ENCODE measurements around the gene TRIM32.

Gene TRIM32, protein sequence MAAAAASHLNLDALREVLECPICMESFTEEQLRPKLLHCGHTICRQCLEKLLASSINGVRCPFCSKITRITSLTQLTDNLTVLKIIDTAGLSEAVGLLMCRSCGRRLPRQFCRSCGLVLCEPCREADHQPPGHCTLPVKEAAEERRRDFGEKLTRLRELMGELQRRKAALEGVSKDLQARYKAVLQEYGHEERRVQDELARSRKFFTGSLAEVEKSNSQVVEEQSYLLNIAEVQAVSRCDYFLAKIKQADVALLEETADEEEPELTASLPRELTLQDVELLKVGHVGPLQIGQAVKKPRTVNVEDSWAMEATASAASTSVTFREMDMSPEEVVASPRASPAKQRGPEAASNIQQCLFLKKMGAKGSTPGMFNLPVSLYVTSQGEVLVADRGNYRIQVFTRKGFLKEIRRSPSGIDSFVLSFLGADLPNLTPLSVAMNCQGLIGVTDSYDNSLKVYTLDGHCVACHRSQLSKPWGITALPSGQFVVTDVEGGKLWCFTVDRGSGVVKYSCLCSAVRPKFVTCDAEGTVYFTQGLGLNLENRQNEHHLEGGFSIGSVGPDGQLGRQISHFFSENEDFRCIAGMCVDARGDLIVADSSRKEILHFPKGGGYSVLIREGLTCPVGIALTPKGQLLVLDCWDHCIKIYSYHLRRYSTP

DNA sequence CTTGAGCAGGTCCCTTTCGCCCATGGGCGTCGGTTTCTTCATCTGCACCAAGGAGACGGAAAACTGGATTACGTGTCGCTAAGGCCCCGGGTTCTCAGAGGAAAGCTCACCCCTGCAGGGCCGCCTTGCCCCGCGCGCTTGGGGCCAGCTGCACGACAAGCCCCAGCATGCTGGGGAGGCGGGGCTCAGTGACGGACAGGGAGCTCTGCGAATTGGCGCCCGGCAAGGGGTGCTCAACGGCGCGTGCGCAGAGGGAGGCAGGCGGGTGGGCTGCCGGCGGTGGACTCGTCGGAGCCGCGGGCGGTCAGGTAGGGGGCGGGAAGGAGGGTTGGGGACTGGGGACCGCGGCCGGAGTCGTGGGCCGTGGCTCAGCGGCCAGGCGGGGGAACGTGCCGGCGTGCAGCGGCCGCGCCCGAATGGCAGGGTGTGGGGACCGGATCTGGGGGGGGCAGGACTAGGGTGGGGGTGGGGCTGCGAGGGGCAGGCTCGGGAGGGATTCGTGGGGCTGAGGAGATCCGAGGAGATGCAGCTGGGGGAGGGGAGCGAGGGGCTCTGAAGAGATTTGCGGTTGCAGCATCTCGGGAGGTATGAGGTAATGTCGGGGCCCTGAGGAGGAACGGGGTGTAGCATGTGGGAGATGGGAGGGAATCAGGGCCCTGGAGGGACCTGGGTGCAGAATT is at the start of gene TRIM32:
TSS of gene TRIM32 (plus strand) at position 232 of the 680 bp plus-strand sequence. CDS start 10,438 bp downstream, outside the sequence.
- peak; percentile 90 for DNase-seq

DNA sequence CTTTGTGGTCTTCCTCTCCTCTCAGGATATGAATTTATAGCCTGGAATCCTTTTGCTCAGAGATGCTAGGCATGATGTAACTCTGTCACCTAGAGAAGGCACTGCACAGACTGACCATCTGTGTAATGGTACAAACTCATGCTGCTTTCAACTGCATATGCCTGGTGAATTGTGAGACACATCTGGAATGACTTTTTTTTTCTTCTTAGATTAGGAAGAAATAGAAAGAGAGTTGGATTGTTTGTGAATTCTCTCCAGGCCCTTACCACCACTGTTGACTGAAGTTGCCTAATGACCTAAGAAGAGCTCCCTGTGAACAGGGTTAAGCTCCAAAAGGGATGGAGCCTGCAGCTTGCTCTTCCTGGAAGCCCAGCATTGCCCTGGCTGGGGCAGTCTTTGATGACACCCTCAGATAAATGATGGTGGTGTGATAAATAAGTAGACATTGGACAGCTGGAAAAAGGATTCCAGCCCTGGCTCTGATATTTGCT is 47.8 kb upstream of the TRIM32 start:
- DNase-seq: peak; percentile 63

DNA sequence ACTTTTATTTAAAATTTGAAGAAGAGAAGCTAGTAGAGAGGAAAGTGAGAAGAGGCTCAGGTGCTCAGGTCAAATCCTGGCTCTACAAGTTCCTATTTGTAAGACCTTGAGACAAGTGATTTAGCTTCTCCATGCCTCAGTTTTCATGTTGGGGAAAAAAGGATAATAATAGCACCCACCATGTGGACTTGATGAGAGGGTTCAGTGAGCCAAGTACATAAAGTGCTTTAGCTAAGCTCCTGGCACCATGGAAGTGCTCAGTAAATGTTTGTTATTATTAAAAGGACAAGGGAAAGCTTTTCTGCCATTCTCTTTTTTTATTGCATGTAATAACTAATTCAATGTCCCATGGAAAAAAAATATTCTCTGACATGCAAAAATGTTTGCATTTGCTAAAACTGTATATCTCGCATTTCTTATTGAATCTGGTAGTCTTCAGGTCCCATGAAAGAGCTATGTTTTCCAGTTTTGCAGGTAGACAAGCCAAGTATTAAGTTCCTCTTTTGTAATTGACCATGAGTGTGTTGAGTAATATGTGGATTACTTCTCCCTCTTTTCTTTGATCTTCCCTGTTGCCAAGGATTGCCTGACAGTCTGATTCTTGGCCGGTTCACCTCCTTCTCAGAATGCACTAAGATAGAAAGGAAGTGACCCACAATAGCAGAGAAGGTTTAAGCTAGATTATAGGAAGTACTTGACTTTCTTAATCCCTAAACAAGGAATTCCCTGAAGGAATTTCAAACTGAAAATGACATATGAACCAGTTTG is 45.6 kb upstream of the TRIM32 start:
- DNase-seq: no peak

GRCh38 chr9:116643691-116644090 is 43.4 kb upstream of the TRIM32 start:
- no peak for DNase-seq

DNA sequence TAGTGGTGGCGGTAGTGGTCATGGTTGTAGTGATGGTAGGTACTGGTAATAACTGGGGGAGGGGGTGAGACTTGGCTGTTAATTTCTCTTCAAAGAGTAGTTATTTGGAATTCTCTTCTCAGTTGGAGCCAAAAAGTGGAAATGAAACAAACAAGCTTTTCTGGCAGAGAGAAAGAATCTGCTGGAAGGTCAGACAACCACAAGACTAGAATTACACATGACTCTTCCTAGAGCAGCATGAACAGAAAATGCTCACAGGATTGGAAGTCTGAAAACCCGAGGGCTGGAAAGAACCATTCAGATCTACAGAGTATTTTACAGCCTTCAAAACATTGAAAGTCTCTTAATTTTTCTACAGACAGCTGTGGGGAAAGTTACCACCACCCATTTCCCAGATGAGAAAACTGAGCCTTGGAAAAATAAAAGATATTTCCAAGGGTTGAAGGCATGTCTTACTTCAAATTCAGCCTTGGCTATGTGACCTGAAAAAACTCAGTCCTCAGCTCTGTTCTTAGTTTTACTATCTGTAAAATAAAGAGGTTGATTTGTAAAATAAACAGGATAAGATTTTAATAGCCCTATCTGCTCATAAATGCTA is 42.9 kb upstream of the TRIM32 start:
- no peak for DNase-seq

DNA sequence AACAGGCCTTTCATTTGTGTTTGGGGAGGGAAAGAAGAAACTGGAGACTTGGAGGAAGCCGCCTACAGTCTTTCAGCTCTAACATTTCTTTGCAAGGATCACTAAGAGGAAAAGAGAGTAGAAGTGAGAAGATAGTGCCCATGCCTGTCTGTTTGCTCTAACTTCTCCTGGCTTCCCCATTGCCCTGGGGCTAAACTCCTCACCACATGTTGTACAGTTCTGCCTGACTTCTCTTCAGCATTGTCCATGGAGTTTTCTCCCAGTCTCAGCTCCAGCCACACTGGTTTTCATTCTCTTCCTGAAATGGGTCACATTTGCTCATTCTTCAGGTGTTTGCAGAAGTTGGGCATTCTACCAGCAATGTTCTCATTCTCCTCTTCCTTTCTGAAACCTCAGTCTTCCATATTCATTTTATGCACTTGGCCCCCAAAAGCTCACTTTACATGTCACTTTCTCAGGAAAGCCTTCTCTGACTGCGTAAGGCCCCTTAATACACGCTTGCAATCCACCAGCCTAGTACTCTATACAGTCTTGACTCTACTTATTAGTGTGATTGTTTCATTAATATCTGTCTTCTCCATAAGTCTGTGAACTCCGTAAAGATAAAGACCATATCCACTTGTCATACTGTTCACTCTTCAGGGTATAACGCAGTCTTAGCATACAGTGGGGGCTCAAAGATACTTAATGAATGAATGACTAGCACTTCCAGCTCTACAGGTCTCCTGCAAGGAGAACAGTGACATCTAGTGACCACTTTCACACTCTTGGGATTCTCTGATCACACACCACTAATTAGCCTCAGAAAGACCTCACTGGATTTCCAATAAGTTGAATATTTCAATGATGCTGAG is 40.2 kb upstream of the TRIM32 start:
- peak; percentile 44 for DNase-seq

GRCh38 chr9:116647515-116647809 is 39.6 kb upstream of the TRIM32 start:
- no peak for DNase-seq

DNA sequence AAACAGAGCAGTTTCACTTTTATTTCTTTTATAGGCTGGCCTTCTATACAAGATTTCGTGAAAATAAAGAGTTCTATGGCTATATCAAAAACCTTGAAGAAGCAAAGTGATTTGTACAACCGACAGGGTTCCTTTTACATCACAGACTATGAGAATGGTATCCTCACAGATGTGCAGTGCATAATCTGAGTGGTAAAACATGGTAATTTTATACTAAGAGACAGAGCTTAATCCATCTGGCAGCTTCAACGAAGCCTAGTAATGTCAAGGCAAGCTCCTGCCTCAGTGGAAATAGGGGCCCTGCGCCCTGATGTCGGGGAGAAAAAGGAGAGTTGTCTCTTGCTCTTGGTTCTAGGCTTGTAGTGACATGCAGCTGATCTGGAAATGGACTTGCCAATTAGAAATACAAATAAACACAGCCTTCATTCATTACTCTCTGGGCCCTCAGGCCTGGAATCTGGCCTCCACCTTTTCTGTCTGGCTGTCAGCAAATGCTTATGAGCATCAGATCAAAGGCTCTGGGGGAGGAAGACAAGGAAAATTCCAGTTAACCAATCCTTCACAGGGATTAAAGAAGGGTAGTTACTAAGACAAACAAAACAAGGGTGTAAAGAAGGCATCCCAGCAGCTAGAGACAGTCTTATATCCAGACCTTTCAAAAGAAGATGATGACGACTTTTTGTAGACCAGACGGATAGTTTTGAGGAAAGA is 33.6 kb upstream of the TRIM32 start:
- no peak for DNase-seq

- DNase-seq: no peak
These were observed 33.1 kb upstream of the TRIM32 start for GRCh38 chr9:116654059-116654355.

- DNase-seq: no peak
These were observed 30.6 kb upstream of the TRIM32 start for GRCh38 chr9:116656501-116656971.

- DNase-seq: no peak
These were observed 30.1 kb upstream of the TRIM32 start for GRCh38 chr9:116656977-116657376.

- no peak for DNase-seq
These were observed 28.8 kb upstream of the TRIM32 start for GRCh38 chr9:116658265-116658664.

GRCh38 chr9:116661037-116661954 is 25.8 kb upstream of the TRIM32 start:
- DNase-seq: peak; percentile 72

- no peak for DNase-seq
These were observed 24.3 kb upstream of the TRIM32 start for GRCh38 chr9:116662646-116663310.

- no peak for DNase-seq
These were observed 23.5 kb upstream of the TRIM32 start for GRCh38 chr9:116663581-116663980.

GRCh38 chr9:116668970-116669695 is 18.0 kb upstream of the TRIM32 start:
- DNase-seq: no peak

- no peak for DNase-seq
These were observed 15.5 kb upstream of the TRIM32 start for GRCh38 chr9:116671605-116672004.

- DNase-seq: peak; percentile 39
These were observed 13.7 kb upstream of the TRIM32 start for GRCh38 chr9:116673375-116673774.

All from EL (cell line).